GM23338 (cell line): ENCODE measurements around the gene SRGAP2.
"Not testable (repeated sequence)": the region's sequence is repeated elsewhere in the genome, so short reads cannot be mapped to it uniquely, and the experiment has no call there.

Source experiments
- CREB1 ChIP-seq: fragments of 250-450 bp; sonication (Bioruptor Pico); IDR thresholded peaks from 2 replicates; pipeline ENCODE4 v1.5.0; 2020; ENCODE audit warnings: low read depth, mild to moderate bottlenecking, moderate library complexity
- CTCF ChIP-seq, 2 experiments: fragments of 200-600 bp in 1 of 2; sonication (generic) in 1 of 2; conservative IDR thresholded peaks; 2 replicates each; pipeline versions ENCODE4 v1.5.1 to v1.6.1; 2016 to 2017; ENCODE audit warnings: antibody characterized with exemption in 2 of 2, low read depth in 2 of 2, mild to moderate bottlenecking in 2 of 2, moderate library complexity in 1 of 2
- ETS1 ChIP-seq: IDR thresholded peaks from 2 replicates; pipeline ENCODE4 v1.6.1; 2016; ENCODE audit warnings: antibody characterized with exemption
- EZH2 ChIP-seq: fragments of 200-600 bp; sonication (generic); IDR thresholded peaks from one replicate; pipeline ENCODE4 v1.8.0; 2017; ENCODE audit warnings: antibody characterized with exemption, mild to moderate bottlenecking, low read depth; ENCODE audit not compliant: unreplicated experiment
- EZH2phosphoT487 ChIP-seq: fragments of 200-600 bp; sonication (generic); IDR thresholded peaks from one replicate; pipeline ENCODE4 v1.8.1; 2018; ENCODE audit warnings: antibody characterized with exemption; ENCODE audit not compliant: unreplicated experiment
- JUNB ChIP-seq: IDR thresholded peaks from one replicate; pipeline ENCODE4 v1.6.1; 2016; ENCODE audit warnings: antibody characterized with exemption; ENCODE audit not compliant: unreplicated experiment
- NANOG ChIP-seq: IDR thresholded peaks from 2 replicates; pipeline ENCODE4 v1.6.1; 2016; ENCODE audit warnings: antibody characterized with exemption, borderline replicate concordance
- POLR2AphosphoS5 ChIP-seq: IDR thresholded peaks from 2 replicates; pipeline ENCODE4 v1.6.1; 2016; ENCODE audit warnings: antibody characterized with exemption, low read depth
- REST ChIP-seq: IDR thresholded peaks from one replicate; pipeline ENCODE4 v1.6.1; 2018; ENCODE audit warnings: antibody characterized with exemption; ENCODE audit not compliant: unreplicated experiment
- STAT1 ChIP-seq: IDR thresholded peaks from one replicate; pipeline ENCODE4 v1.6.1; 2016; ENCODE audit warnings: antibody characterized with exemption; ENCODE audit not compliant: unreplicated experiment
- ZNF331 ChIP-seq: fragments of 250-450 bp; sonication (Bioruptor Pico); IDR thresholded peaks from 2 replicates; pipeline ENCODE4 v1.5.0; 2020; ENCODE audit warnings: low read depth, mild to moderate bottlenecking, moderate library complexity
- ZNF462 ChIP-seq: fragments of 250-450 bp; sonication (Bioruptor Pico); IDR thresholded peaks from 2 replicates; pipeline ENCODE4 v1.5.0; 2020; ENCODE audit warnings: mild to moderate bottlenecking, moderate library complexity

- not testable (repeated sequence) for TF ChIP-seq CTCF (conservative IDR thresholded peaks at IDR 0.05; ENCODE audit: low read depth in 2 of 2); REST; CREB1 (CRISPR knock-in tag); ZNF331 (CRISPR knock-in tag); EZH2; POLR2AphosphoS5; EZH2phosphoT487; NANOG; ZNF462 (CRISPR knock-in tag); JUNB; ETS1; STAT1
These were observed 16.5 kb upstream of the SRGAP2 start for GRCh38 chr1:206186826-206187225.
